HL-60 (cell line): ENCODE results near the gene FBXO47.

Experiments
- POLR2AphosphoS5 ChIP-seq: IDR thresholded peaks from 2 replicates; pipeline ENCODE4 v1.6.1; 2012; ENCODE audit warnings: low read depth
- SPI1 ChIP-seq: IDR thresholded peaks from 2 replicates; pipeline ENCODE4 v1.6.1; 2012; ENCODE audit warnings: low read depth, mild to moderate bottlenecking, borderline replicate concordance
- TF ChIP-seq, protein P1 (sequence below): IDR thresholded peaks from one replicate; pipeline ENCODE4 v1.5.1; 2011; ENCODE audit warnings: low read length, control low read depth, inconsistent platforms; ENCODE audit not compliant: insufficient read depth

DNA sequence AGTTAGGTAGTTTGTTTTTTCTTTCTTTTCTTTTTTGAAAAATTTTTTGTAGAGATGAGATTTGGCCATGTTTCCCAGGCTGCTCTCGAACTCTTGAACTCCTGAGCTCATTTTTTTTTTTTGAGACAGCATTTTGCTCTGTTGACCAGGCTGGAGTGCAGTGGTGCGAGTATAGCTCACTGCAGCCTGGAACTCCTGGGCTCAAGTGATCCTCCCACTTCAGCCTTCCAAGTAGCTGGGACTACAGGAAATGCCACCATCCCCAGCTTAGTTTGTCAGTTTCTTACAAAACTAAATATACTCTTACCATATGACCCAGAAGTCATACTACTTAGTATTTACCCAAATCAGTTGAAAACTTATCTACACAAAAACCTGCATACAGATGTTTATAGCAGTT, 14.4 kb upstream of the FBXO47 start:
- TF ChIP-seq, protein P1, sequence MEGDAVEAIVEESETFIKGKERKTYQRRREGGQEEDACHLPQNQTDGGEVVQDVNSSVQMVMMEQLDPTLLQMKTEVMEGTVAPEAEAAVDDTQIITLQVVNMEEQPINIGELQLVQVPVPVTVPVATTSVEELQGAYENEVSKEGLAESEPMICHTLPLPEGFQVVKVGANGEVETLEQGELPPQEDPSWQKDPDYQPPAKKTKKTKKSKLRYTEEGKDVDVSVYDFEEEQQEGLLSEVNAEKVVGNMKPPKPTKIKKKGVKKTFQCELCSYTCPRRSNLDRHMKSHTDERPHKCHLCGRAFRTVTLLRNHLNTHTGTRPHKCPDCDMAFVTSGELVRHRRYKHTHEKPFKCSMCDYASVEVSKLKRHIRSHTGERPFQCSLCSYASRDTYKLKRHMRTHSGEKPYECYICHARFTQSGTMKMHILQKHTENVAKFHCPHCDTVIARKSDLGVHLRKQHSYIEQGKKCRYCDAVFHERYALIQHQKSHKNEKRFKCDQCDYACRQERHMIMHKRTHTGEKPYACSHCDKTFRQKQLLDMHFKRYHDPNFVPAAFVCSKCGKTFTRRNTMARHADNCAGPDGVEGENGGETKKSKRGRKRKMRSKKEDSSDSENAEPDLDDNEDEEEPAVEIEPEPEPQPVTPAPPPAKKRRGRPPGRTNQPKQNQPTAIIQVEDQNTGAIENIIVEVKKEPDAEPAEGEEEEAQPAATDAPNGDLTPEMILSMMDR = no peak
- TF ChIP-seq SPI1 (no peak), POLR2AphosphoS5 (no peak)
